Mesenchymal stem cell (in vitro differentiated cells and primary cell): ENCODE measurements around the gene SLC7A4.
A peak's percentile ranks its signal among the peaks of the same experiment; 100 is the strongest.

Source experiments
- DNase-seq: peaks from one replicate; pipeline ENCODE4 v3.0.0-alpha.2; 2013
- H2AFZ ChIP-seq: one replicate; pipeline ENCODE4 v1.6.1; 2013; ENCODE audit warnings: low read depth, mild to moderate bottlenecking, control low read depth, inconsistent platforms, low read length, moderate library complexity
- H2AK5ac ChIP-seq: 2 replicates; pipeline ENCODE4 v1.6.1; 2013; ENCODE audit warnings: low read length, moderate library complexity, mild to moderate bottlenecking, inconsistent platforms; ENCODE audit not compliant: severe bottlenecking
- H2BK120ac ChIP-seq: one replicate; pipeline ENCODE4 v1.6.1; 2013; ENCODE audit warnings: low read depth, mild to moderate bottlenecking, inconsistent platforms, low read length, moderate library complexity
- H2BK12ac ChIP-seq, 2 experiments: one replicate each; pipeline ENCODE4 v1.6.1; 2013; ENCODE audit warnings: inconsistent platforms in 2 of 2, low read length in 2 of 2, mild to moderate bottlenecking in 2 of 2, moderate library complexity in 2 of 2, control low read depth in 1 of 2
- H2BK15ac ChIP-seq: one replicate; pipeline ENCODE4 v1.6.1; 2013; ENCODE audit warnings: mild to moderate bottlenecking, low read depth, inconsistent platforms; ENCODE audit not compliant: poor library complexity, severe bottlenecking
- H2BK5ac ChIP-seq: 2 replicates; pipeline ENCODE4 v1.6.1; 2013; ENCODE audit warnings: low read depth, mild to moderate bottlenecking, low read length, control low read depth, inconsistent platforms; ENCODE audit not compliant: poor library complexity, severe bottlenecking
- H3K14ac ChIP-seq, 2 experiments: one replicate each; pipeline ENCODE4 v1.6.1; 2013; ENCODE audit warnings: inconsistent platforms in 2 of 2, low read length in 2 of 2, control low read depth in 1 of 2, mild to moderate bottlenecking in 1 of 2, moderate library complexity in 1 of 2
- H3K18ac ChIP-seq, 2 experiments: one replicate each; pipeline ENCODE4 v1.6.1; 2013; ENCODE audit warnings: inconsistent platforms in 2 of 2, low read length in 2 of 2, control low read depth in 1 of 2, low read depth in 1 of 2, mild to moderate bottlenecking in 1 of 2
- H3K23ac ChIP-seq, 2 experiments: one replicate each; pipeline ENCODE4 v1.6.1; 2013; ENCODE audit warnings: inconsistent platforms in 2 of 2, low read length in 2 of 2, mild to moderate bottlenecking in 2 of 2, moderate library complexity in 2 of 2, control low read depth in 1 of 2
- H3K27ac ChIP-seq: 2 replicates; pipeline ENCODE4 v1.5.1; 2013; ENCODE audit warnings: mild to moderate bottlenecking, moderate library complexity, low read length, control low read depth, inconsistent platforms; ENCODE audit not compliant: poor library complexity, severe bottlenecking
- H3K27me3 ChIP-seq, 2 experiments: 2 replicates each; pipeline versions ENCODE4 v1.6.1 to v1.7.0; 2013; ENCODE audit warnings: low read length in 2 of 2, mild to moderate bottlenecking in 2 of 2, moderate library complexity in 2 of 2, control low read depth in 1 of 2, inconsistent platforms in 1 of 2; ENCODE audit not compliant: control insufficient read depth in 1 of 2, insufficient read depth in 1 of 2
- H3K36me3 ChIP-seq, 2 experiments: 2 replicates each; pipeline versions ENCODE4 v1.6.1 to v1.7.0; 2013; ENCODE audit warnings: low read length in 2 of 2, control low read depth in 1 of 2, inconsistent platforms in 1 of 2, low read depth in 1 of 2, mild to moderate bottlenecking in 1 of 2; ENCODE audit not compliant: insufficient read depth in 2 of 2, control insufficient read depth in 1 of 2
- H3K4ac ChIP-seq, 2 experiments: one replicate each; pipeline ENCODE4 v1.6.1; 2013; ENCODE audit warnings: inconsistent platforms in 2 of 2, low read length in 2 of 2, mild to moderate bottlenecking in 2 of 2, moderate library complexity in 2 of 2, control low read depth in 1 of 2, low read depth in 1 of 2
- H3K4me1 ChIP-seq: 2 replicates; pipeline ENCODE4 v1.6.1; 2013; ENCODE audit warnings: low read depth, low read length, control low read depth; ENCODE audit not compliant: control insufficient read depth, insufficient read depth
- H3K4me2 ChIP-seq: 2 replicates; pipeline ENCODE4 v1.6.1; 2013; ENCODE audit warnings: low read length, mild to moderate bottlenecking, inconsistent platforms; ENCODE audit not compliant: poor library complexity, severe bottlenecking
- H3K4me3 ChIP-seq, 2 experiments: 2 replicates each; pipeline versions ENCODE4 v1.5.1 to v1.7.0; 2013; ENCODE audit warnings: low read length in 2 of 2, mild to moderate bottlenecking in 2 of 2, control low read depth in 1 of 2, low read depth in 1 of 2; ENCODE audit not compliant: insufficient read depth in 1 of 2
- H3K79me1 ChIP-seq: replicated peaks from 2 replicates; pipeline ENCODE4 v1.6.1; 2013; ENCODE audit warnings: mild to moderate bottlenecking, control low read depth, low read length, inconsistent platforms; ENCODE audit not compliant: poor library complexity, severe bottlenecking
- H3K9ac ChIP-seq: 2 replicates; pipeline ENCODE4 v1.7.0; 2013; ENCODE audit warnings: mild to moderate bottlenecking, low read length, moderate library complexity
- H3K9me3 ChIP-seq: 2 replicates; pipeline ENCODE4 v1.7.0; 2013; ENCODE audit warnings: mild to moderate bottlenecking, low read length; ENCODE audit not compliant: control insufficient read depth
- H4K8ac ChIP-seq: one replicate; pipeline ENCODE4 v1.6.1; 2013; ENCODE audit warnings: inconsistent platforms, mild to moderate bottlenecking, low read length, moderate library complexity
- H4K91ac ChIP-seq: one replicate; pipeline ENCODE4 v1.6.1; 2013; ENCODE audit warnings: mild to moderate bottlenecking, low read length, inconsistent platforms
- WGBS: methylation state at CpG from one replicate; pipeline ENCODE4 v1.1.7; 2013; ENCODE audit warnings: mixed read lengths; 5-methylcytosine and 5-hydroxymethylcytosine counted together

The SLC7A4 gene

GRCh38 chr22:21025266-21025665 is 7.1 kb downstream of the SLC7A4 start:
- Histone ChIP-seq H2BK12ac (no peak overlapping the region), H2BK120ac (no peak overlapping the region), H3K9me3 (no peaks in the 10 kb centered on the region), H3K4ac (no peak overlapping the region), H4K8ac (no peak overlapping the region), H3K79me1 (no peaks in the 10 kb centered on the region), H2AK5ac (no peak overlapping the region), H2AFZ (no peak overlapping the region), H3K18ac (no peak overlapping the region), H4K91ac (no peak overlapping the region), H3K27me3 (peaks cover 11 to 45% of the 10 kb centered on the region in 2 experiments), H2BK5ac (no peak overlapping the region), H3K36me3 (peaks cover 0 to 4% of the 10 kb centered on the region in 2 experiments), H3K27ac (no peak overlapping the region), H3K4me1 (peaks cover 7% of the 10 kb centered on the region), H3K23ac (no peak overlapping the region), H3K14ac (no peak overlapping the region), H2BK15ac (no peak overlapping the region), H3K4me2 (no peak overlapping the region), H3K9ac (no peak overlapping the region), H3K4me3 (no peak overlapping the region)
- DNase-seq, result no peak
- 69% methylated on average over 7 of the region's 8 CpGs for WGBS

- Histone ChIP-seq H3K23ac (no peak overlapping the region), H3K18ac (no peak overlapping the region), H4K8ac (no peak overlapping the region), H3K9me3 (no peaks in the 10 kb centered on the region), H2BK15ac (no peak overlapping the region), H2AFZ (no peak overlapping the region), H2AK5ac (no peak overlapping the region), H4K91ac (no peak overlapping the region), H3K36me3 (no peaks in the 10 kb centered on the region), H2BK120ac (no peak overlapping the region), H3K27me3 (peaks cover 0 to 32% of the 10 kb centered on the region in 2 experiments), H3K4me2 (no peak overlapping the region), H3K27ac (no peak overlapping the region), H2BK12ac (no peak overlapping the region), H3K4ac (no peak overlapping the region), H3K79me1 (no peaks in the 10 kb centered on the region), H2BK5ac (no peak overlapping the region), H3K9ac (no peak overlapping the region), H3K4me1 (peaks cover 5% of the 10 kb centered on the region), H3K4me3 (no peak overlapping the region), H3K14ac (no peak overlapping the region)
- no peak for DNase-seq
- WGBS, result 82% methylated on average over 13 of the region's 13 CpGs
Measured at GRCh38 chr22:21022955-21023614, 9.3 kb downstream of the SLC7A4 start.

- Histone ChIP-seq H3K4me1 (peaks cover 3% of the 10 kb centered on the region), H2AK5ac (no peak overlapping the region), H3K27me3 (peaks cover 0 to 30% of the 10 kb centered on the region in 2 experiments), H3K79me1 (no peaks in the 10 kb centered on the region), H3K4me2 (no peak overlapping the region), H2BK15ac (no peak overlapping the region), H2BK12ac (no peak overlapping the region), H3K9me3 (no peaks in the 10 kb centered on the region), H4K91ac (no peak overlapping the region), H3K36me3 (no peaks in the 10 kb centered on the region), H3K4me3 (no peak overlapping the region), H2BK120ac (no peak overlapping the region), H3K9ac (no peak overlapping the region), H3K27ac (no peak overlapping the region), H2AFZ (no peak overlapping the region), H3K23ac (peak overlapping the region in 1 of 2 experiments; percentile 35), H3K18ac (no peak overlapping the region), H3K14ac (peak overlapping the region in 1 of 2 experiments; percentile 27), H4K8ac (no peak overlapping the region), H3K4ac (no peak overlapping the region), H2BK5ac (no peak overlapping the region)
- DNase-seq, result no peak
- 91% methylated on average over 8 of the region's 10 CpGs for WGBS
Measured at GRCh38 chr22:21022507-21022906, 9.9 kb downstream of the SLC7A4 start.

- H2BK15ac ChIP-seq, result no peak overlapping the region
- no peak overlapping the region for H2AK5ac ChIP-seq
- H3K4me1 ChIP-seq, result peaks cover 5% of the 10 kb centered on the region
- H2BK12ac ChIP-seq, result no peak overlapping the region
- peaks cover 0 to 25% of the 10 kb centered on the region in 2 experiments for H3K27me3 ChIP-seq
- no peak overlapping the region for H3K14ac ChIP-seq
- no peak overlapping the region for H4K8ac ChIP-seq
- no peak overlapping the region for H3K4me3 ChIP-seq
- H3K18ac ChIP-seq, result no peak overlapping the region
- 68% methylated on average over 7 of the region's 7 CpGs for WGBS
- no peak overlapping the region for H4K91ac ChIP-seq
- H2BK120ac ChIP-seq, result no peak overlapping the region
- no peaks in the 10 kb centered on the region for H3K36me3 ChIP-seq
- no peak overlapping the region for H3K4me2 ChIP-seq
- no peak overlapping the region for H2BK5ac ChIP-seq
- H3K79me1 ChIP-seq, result no peaks in the 10 kb centered on the region
- no peak overlapping the region for H3K4ac ChIP-seq
- no peak overlapping the region for H3K27ac ChIP-seq
- no peak overlapping the region for H2AFZ ChIP-seq
- no peak overlapping the region for H3K9ac ChIP-seq
- peak; percentile 10 for DNase-seq
- no peaks in the 10 kb centered on the region for H3K9me3 ChIP-seq
- H3K23ac ChIP-seq, result no peak overlapping the region
Measured at GRCh38 chr22:21020802-21021429, 11.4 kb downstream of the SLC7A4 start.
